Activated T-helper 1 cell treated with Interleukin-2 at 50 U/mL for 16 hours (primary cell): ENCODE measurements around the gene RXFP1.

ENCODE experiments used
- DNase-seq: peaks from one replicate; pipeline ENCODE4 v3.0.0-alpha.2; 2020; ENCODE audit warnings: low read depth

Gene RXFP1

DNA sequence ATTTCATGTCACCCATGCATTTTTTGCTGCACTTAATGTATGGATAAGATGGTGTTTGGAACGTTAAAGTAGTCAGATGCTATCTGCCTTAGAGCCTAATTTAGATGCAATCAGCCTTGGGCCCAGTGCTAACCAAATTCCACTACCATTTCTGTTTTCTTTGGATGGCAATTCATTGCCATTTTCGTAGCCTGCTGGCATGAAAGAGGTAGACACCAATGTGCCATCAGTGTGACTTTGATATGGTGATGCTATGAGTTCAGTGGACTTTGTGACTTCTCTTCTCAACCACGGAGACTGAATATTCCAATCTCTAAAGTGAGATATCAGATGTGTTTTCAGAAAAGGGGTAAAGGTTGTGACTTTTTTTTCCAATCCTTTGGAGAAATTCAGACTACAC lies 152.0 kb downstream of the RXFP1 start:
- no peak for DNase-seq

DNA sequence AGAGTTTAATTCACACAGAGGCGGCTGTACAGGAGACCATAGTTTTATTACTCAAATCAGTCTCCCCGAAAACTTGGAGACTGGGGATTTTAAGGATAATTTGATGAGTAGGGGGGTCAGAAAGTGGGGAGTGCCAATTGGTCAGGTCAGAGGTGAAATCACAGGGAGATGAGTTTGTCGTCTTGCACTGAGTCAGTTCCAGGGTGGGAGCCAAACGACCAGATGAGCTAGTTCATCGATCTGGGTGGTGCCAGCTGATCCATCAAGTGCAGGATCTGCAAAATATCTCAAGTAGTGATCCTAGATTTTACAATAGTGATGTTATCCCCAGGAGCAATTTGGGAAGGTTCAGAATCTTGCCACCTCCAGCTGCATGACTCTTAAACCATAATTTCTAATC lies 154.4 kb downstream of the RXFP1 start:
- no peak for DNase-seq

DNA sequence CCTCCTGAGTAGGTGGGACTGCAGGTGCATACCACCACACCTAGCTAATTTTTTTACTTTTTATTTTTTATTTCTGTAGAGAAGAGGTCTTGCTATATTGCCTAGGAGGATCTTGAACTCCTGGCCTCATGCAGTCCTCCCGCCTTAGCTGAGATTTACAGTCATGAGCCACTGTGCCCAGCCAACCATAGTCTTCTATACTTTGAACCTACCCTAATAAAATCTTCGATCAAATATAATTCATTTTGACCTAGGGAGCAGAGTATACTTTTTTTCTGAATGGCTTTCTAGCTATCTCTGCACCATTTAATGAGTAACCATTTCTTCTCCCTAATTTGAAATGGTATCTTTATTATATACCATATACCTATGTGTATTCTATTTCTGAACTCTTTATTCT lies 157.1 kb downstream of the RXFP1 start:
- no peak for DNase-seq

DNA sequence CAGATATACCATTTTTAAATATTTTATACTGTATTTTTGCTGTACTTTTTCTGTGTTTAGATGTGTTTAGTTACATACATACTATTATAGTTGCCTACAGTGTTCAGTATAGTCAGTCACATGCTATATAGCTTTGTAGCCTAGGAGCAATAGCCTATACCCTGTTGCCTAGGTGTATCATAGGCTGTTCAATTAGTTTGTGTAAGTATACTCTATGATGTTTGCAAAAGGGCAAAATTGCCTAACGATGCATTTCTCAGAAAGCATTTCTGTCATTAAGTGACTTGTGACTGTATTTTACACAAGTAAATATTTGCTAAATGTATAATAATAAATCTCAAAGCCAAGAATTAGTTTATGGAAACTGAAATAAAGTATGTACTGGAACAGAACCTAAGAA lies 159.9 kb downstream of the RXFP1 start:
- no peak for DNase-seq

DNA sequence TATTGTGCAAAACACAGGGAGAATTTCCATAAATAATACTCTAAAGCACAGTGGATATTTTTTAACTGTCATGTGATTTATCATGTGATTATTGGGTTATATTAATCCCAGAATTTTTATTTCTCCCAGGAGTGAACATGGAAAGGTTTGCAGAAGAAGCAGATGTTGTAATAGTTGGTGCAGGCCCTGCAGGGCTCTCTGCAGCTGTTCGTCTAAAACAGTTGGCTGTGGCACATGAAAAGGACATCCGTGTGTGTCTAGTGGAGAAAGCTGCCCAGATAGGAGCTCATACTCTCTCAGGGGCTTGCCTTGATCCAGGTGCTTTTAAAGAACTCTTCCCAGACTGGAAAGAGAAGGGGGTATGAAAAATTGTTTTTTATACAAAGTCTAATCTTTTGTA lies 160.4 kb downstream of the RXFP1 start:
- no peak for DNase-seq

DNA sequence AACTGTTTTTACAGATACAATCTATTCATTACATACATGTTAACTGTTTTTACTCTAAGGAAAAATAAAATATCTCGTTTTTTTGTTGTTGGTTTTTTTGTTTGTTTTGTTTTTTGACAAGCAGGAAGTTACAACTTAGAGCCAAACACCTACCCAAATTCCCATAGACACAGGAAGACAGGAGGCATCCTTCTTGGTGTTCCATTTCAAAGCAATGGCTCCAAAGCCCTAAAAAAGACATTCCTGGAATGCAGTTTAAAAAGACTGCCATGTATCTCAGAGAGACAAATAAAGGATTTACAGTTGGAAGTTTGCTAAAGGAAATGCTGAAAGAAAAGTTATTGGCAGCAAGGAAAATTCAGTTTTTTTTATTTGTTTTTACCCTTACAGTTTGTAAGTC lies 167.1 kb downstream of the RXFP1 start:
- DNase-seq: no peak
